Liver (tissue), 3 donors: Measurements from ENCODE around the gene PNLIPRP1.

Experiments
- FOXA1 ChIP-seq: IDR thresholded peaks from 2 replicates; pipeline ENCODE4 v1.6.1; 2016; ENCODE audit warnings: antibody characterized with exemption
- GABPA ChIP-seq, 2 donors: IDR thresholded peaks in 1 of 2; conservative IDR thresholded peaks in 1 of 2; 2 replicates each; pipeline ENCODE4 v1.6.1; 2016; ENCODE audit warnings: antibody characterized with exemption in 2 of 2, mild to moderate bottlenecking in 1 of 2, moderate library complexity in 1 of 2
- HNF4G ChIP-seq: IDR thresholded peaks from 2 replicates; pipeline ENCODE4 v1.6.1; 2016; ENCODE audit warnings: antibody characterized with exemption
- JUND ChIP-seq, 2 donors: IDR thresholded peaks; 2 replicates each; pipeline ENCODE4 v1.6.1; 2016; ENCODE audit warnings: antibody characterized with exemption in 2 of 2
- NR2F2 ChIP-seq: IDR thresholded peaks from 2 replicates; pipeline ENCODE4 v1.6.1; 2016; ENCODE audit warnings: antibody characterized with exemption
- RAD21 ChIP-seq, 2 donors: IDR thresholded peaks; 2 replicates each; pipeline ENCODE4 v1.6.1; 2016; ENCODE audit warnings: antibody characterized with exemption in 2 of 2, mild to moderate bottlenecking in 2 of 2
- RXRA ChIP-seq, 2 donors: IDR thresholded peaks; 2 replicates each; pipeline ENCODE4 v1.6.1; 2017 to 2018; ENCODE audit warnings: antibody characterized with exemption in 2 of 2, mild to moderate bottlenecking in 1 of 2
- TAF1 ChIP-seq: conservative IDR thresholded peaks from 2 replicates; pipeline ENCODE4 v1.6.1; 2016; ENCODE audit warnings: antibody characterized with exemption, mild to moderate bottlenecking
- YY1 ChIP-seq: IDR thresholded peaks from 2 replicates; pipeline ENCODE4 v1.6.1; 2016; ENCODE audit warnings: antibody characterized with exemption, mild to moderate bottlenecking
- TF ChIP-seq, protein P1 (sequence below): fragments of 150-350 bp; IDR thresholded peaks from 2 replicates; pipeline ENCODE4 v1.5.1; 2017; ENCODE audit warnings: improper control_type of control experiment, low read depth, low read length; ENCODE audit not compliant: missing input control
- TF ChIP-seq, protein P2 (sequence below): IDR thresholded peaks from 2 replicates; pipeline ENCODE4 v1.6.1; 2016; ENCODE audit warnings: antibody characterized with exemption
- TF ChIP-seq, protein P3 (sequence below): IDR thresholded peaks from 2 replicates; pipeline ENCODE4 v1.6.1; 2016; ENCODE audit warnings: antibody characterized with exemption
- TF ChIP-seq, protein P4 (sequence below): IDR thresholded peaks from 2 replicates; pipeline ENCODE4 v1.6.1; 2016; ENCODE audit warnings: antibody characterized with exemption, mild to moderate bottlenecking
- donor health status: healthy.
- donor health status: healthy.

DNA sequence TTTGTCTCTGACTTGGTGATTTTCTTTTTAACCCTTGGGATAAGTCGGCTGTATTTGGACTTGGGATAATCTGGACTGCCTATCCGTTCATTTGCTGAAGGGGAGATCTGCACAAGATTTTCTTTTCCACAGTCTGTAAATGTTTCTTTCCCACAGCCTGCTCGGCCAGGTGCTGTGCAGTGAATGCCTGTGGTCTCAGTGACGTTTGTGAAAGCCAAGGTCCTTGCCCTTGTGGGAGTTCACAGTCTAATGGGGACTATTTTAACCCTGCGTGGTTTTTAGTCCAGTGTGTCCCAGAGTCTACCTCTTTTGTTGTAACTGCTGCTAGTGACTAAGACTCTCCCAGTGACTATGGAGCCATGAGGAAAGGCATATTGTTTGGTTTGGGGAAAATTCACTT lies 36.1 kb upstream of the PNLIPRP1 start:
- no peak for TF ChIP-seq TAF1
- TF ChIP-seq, protein P1, sequence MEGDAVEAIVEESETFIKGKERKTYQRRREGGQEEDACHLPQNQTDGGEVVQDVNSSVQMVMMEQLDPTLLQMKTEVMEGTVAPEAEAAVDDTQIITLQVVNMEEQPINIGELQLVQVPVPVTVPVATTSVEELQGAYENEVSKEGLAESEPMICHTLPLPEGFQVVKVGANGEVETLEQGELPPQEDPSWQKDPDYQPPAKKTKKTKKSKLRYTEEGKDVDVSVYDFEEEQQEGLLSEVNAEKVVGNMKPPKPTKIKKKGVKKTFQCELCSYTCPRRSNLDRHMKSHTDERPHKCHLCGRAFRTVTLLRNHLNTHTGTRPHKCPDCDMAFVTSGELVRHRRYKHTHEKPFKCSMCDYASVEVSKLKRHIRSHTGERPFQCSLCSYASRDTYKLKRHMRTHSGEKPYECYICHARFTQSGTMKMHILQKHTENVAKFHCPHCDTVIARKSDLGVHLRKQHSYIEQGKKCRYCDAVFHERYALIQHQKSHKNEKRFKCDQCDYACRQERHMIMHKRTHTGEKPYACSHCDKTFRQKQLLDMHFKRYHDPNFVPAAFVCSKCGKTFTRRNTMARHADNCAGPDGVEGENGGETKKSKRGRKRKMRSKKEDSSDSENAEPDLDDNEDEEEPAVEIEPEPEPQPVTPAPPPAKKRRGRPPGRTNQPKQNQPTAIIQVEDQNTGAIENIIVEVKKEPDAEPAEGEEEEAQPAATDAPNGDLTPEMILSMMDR, result no peak
- TF ChIP-seq FOXA1, result no peak
- TF ChIP-seq YY1, result no peak
- TF ChIP-seq, protein P2, sequence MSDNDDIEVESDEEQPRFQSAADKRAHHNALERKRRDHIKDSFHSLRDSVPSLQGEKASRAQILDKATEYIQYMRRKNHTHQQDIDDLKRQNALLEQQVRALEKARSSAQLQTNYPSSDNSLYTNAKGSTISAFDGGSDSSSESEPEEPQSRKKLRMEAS, result no peak
- no peak for TF ChIP-seq RXRA (IDR thresholded peaks at IDR 0.05)
- TF ChIP-seq NR2F2, result no peak
- TF ChIP-seq, protein P3, sequence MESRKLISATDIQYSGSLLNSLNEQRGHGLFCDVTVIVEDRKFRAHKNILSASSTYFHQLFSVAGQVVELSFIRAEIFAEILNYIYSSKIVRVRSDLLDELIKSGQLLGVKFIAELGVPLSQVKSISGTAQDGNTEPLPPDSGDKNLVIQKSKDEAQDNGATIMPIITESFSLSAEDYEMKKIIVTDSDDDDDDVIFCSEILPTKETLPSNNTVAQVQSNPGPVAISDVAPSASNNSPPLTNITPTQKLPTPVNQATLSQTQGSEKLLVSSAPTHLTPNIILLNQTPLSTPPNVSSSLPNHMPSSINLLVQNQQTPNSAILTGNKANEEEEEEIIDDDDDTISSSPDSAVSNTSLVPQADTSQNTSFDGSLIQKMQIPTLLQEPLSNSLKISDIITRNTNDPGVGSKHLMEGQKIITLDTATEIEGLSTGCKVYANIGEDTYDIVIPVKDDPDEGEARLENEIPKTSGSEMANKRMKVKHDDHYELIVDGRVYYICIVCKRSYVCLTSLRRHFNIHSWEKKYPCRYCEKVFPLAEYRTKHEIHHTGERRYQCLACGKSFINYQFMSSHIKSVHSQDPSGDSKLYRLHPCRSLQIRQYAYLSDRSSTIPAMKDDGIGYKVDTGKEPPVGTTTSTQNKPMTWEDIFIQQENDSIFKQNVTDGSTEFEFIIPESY, result no peak
- TF ChIP-seq, protein P4, sequence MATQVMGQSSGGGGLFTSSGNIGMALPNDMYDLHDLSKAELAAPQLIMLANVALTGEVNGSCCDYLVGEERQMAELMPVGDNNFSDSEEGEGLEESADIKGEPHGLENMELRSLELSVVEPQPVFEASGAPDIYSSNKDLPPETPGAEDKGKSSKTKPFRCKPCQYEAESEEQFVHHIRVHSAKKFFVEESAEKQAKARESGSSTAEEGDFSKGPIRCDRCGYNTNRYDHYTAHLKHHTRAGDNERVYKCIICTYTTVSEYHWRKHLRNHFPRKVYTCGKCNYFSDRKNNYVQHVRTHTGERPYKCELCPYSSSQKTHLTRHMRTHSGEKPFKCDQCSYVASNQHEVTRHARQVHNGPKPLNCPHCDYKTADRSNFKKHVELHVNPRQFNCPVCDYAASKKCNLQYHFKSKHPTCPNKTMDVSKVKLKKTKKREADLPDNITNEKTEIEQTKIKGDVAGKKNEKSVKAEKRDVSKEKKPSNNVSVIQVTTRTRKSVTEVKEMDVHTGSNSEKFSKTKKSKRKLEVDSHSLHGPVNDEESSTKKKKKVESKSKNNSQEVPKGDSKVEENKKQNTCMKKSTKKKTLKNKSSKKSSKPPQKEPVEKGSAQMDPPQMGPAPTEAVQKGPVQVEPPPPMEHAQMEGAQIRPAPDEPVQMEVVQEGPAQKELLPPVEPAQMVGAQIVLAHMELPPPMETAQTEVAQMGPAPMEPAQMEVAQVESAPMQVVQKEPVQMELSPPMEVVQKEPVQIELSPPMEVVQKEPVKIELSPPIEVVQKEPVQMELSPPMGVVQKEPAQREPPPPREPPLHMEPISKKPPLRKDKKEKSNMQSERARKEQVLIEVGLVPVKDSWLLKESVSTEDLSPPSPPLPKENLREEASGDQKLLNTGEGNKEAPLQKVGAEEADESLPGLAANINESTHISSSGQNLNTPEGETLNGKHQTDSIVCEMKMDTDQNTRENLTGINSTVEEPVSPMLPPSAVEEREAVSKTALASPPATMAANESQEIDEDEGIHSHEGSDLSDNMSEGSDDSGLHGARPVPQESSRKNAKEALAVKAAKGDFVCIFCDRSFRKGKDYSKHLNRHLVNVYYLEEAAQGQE, result no peak
- no peak for TF ChIP-seq JUND (IDR thresholded peaks at IDR 0.05)
- TF ChIP-seq RAD21 (IDR thresholded peaks at IDR 0.05), result no peak
- no peak for TF ChIP-seq GABPA (IDR thresholded peaks at IDR 0.05 in 1 of 2, conservative IDR thresholded peaks at IDR 0.05 in 1 of 2)
- TF ChIP-seq HNF4G, result no peak
